Activated B cell treated with CpG ODN at 0.5 μM for 24 hours (primary cell): ENCODE results near the gene TMEM187. TPM values are rescaled to one million over a fixed set of nuclear protein-coding genes. Genes with fewer than 3 reads are reported as not detected.

Experiments
- ATAC-seq: fragments of 200-7000 bp; cut with Tn5 transposase; one replicate; pipeline ENCODE4 v1.10.0; 2021; ENCODE audit warnings: low read depth, mild to moderate bottlenecking, moderate library complexity
- CTCF ChIA-PET: fragments of 350-600 bp; sonication (Branson Sonifier 250); formaldehyde crosslinking; loops from one replicate; lab custom pipeline; 2021; ENCODE audit warnings: antibody characterized with exemption; lab: Charles Lee
- POLR2A ChIA-PET: fragments of 350-600 bp; sonication (Branson Sonifier 250); formaldehyde crosslinking; loops from one replicate; lab custom pipeline; 2021; ENCODE audit warnings: antibody characterized with exemption; lab: Charles Lee
- DNase-seq: peaks from one replicate; pipeline ENCODE4 v3.0.0; 2022
- H3K27ac Mint-ChIP-seq: one replicate; pipeline ENCODE4 v1.8.0; 2020; ENCODE audit warnings: mixed read lengths
- H3K27me3 Mint-ChIP-seq: one replicate; pipeline ENCODE4 v1.8.0; 2021; ENCODE audit warnings: mixed read lengths
- H3K36me3 Mint-ChIP-seq: one replicate; pipeline ENCODE4 v1.8.0; 2021; ENCODE audit warnings: low read depth, mixed read lengths
- H3K4me1 Mint-ChIP-seq: one replicate; pipeline ENCODE4 v1.8.0; 2021; ENCODE audit warnings: mixed read lengths
- H3K4me3 Mint-ChIP-seq: one replicate; pipeline ENCODE4 v1.8.0; 2020; ENCODE audit warnings: mild to moderate bottlenecking, mixed read lengths
- H3K9me3 Mint-ChIP-seq: one replicate; pipeline ENCODE4 v1.8.0; 2020; ENCODE audit warnings: mixed read lengths
- CTCF ChIP-seq: fragments of 200-600 bp; IDR thresholded peaks from one replicate; pipeline ENCODE4 v1.8.0; 2022; ENCODE audit warnings: antibody characterized with exemption, mild to moderate bottlenecking
- intact Hi-C: fragments of 100-400 bp; cut with micrococcal nuclease; formaldehyde crosslinking; loops from one replicate; pipeline ENCODE4 v1.15.1; 2024
- total RNA-seq: library from RNA; stranded (reverse); gene quantifications from 2 replicates; pipeline ENCODE4 v1.2.3, GENCODE V29; 2022

Gene TMEM187
- total RNA-seq, 1 donor from 2014 or later, result 2.9 TPM

- ChIA-PET CTCF (no interaction called here), POLR2A (no interaction called here)
- H3K9me3 Mint-ChIP-seq, result no peaks in the 10 kb centered on the region
- intact Hi-C loops, result no loop called here
- H3K4me3 Mint-ChIP-seq, result no peak overlapping the region
- TF ChIP-seq CTCF, result no peak
- ATAC-seq (no peak), DNase-seq (no peak)
- H3K27me3 Mint-ChIP-seq, result no peaks in the 10 kb centered on the region
- no peaks in the 10 kb centered on the region for H3K4me1 Mint-ChIP-seq
- no peak overlapping the region for H3K27ac Mint-ChIP-seq
- peaks cover 47% of the 10 kb centered on the region for H3K36me3 Mint-ChIP-seq
These were observed 56.1 kb downstream of the TMEM187 start for GRCh38 chrX:154028502-154029184.

GRCh38 chrX:154029439-154029838 is 56.9 kb downstream of the TMEM187 start:
- no peak for ATAC-seq
- DNase-seq, result no peak
- Mint-ChIP-seq H3K4me1 (no peaks in the 10 kb centered on the region), H3K27ac (no peak overlapping the region), H3K27me3 (no peaks in the 10 kb centered on the region), H3K4me3 (no peak overlapping the region), H3K36me3 (peaks cover 47% of the 10 kb centered on the region), H3K9me3 (no peaks in the 10 kb centered on the region)
- intact Hi-C loops, result no loop called here
- ChIA-PET POLR2A (no interaction called here), CTCF (interaction anchor here (1.4 kb wide), 1 partner anchor 16 kb away, joined by 5 read pairs; no protein-coding TSS in a partner anchor)
- no peak for TF ChIP-seq CTCF

GRCh38 chrX:154030266-154030665 is 57.7 kb downstream of the TMEM187 start:
- no peak for DNase-seq
- no peak for TF ChIP-seq CTCF
- Mint-ChIP-seq H3K27ac (no peak overlapping the region), H3K27me3 (no peaks in the 10 kb centered on the region), H3K4me3 (no peak overlapping the region), H3K4me1 (no peaks in the 10 kb centered on the region), H3K9me3 (no peaks in the 10 kb centered on the region), H3K36me3 (peaks cover 51% of the 10 kb centered on the region)
- ATAC-seq, result no peak
- intact Hi-C loops, result no loop called here
- CTCF ChIA-PET, result interaction anchor here (1.4 kb wide), 1 partner anchor 17 kb away, joined by 5 read pairs; no protein-coding TSS in a partner anchor
- POLR2A ChIA-PET, result no interaction called here

GRCh38 chrX:154030715-154031305 is 58.3 kb downstream of the TMEM187 start:
- no peak for DNase-seq
- Mint-ChIP-seq H3K4me3 (no peak overlapping the region), H3K27me3 (no peaks in the 10 kb centered on the region), H3K36me3 (peaks cover 51% of the 10 kb centered on the region), H3K27ac (no peak overlapping the region), H3K4me1 (no peaks in the 10 kb centered on the region), H3K9me3 (no peaks in the 10 kb centered on the region)
- POLR2A ChIA-PET, result interaction anchor here (0.7 kb wide), 1 partner anchor 12 kb away, joined by 6 read pairs; no protein-coding TSS in a partner anchor
- TF ChIP-seq CTCF, result no peak
- CTCF ChIA-PET, result no interaction called here
- no peak for ATAC-seq
- intact Hi-C loops, result no loop called here

GRCh38 chrX:154032160-154032559 is 59.6 kb downstream of the TMEM187 start:
- intact Hi-C loops, result no loop called here
- no peak for DNase-seq
- H3K27ac Mint-ChIP-seq, result no peak overlapping the region

More at GRCh38 chrX:154032160-154032559, 59.6 kb downstream of the TMEM187 start:
- H3K4me3 Mint-ChIP-seq, result no peak overlapping the region
- H3K36me3 Mint-ChIP-seq, result peaks cover 57% of the 10 kb centered on the region
- no peaks in the 10 kb centered on the region for H3K27me3 Mint-ChIP-seq
- CTCF ChIA-PET, result no interaction called here
- peaks cover 8% of the 10 kb centered on the region for H3K4me1 Mint-ChIP-seq
- no peak for ATAC-seq
- TF ChIP-seq CTCF, result no peak
- H3K9me3 Mint-ChIP-seq, result no peaks in the 10 kb centered on the region
- POLR2A ChIA-PET, result no interaction called here
